GM21825 (cell line): ENCODE results near the gene COL28A1.
"Not testable (repeated sequence)": the region's sequence is repeated elsewhere in the genome, so short reads cannot be mapped to it uniquely, and the experiment has no call there.

ENCODE experiments used
- ATAC-seq: cut with Tn5 transposase; IDR thresholded peaks from one replicate; pipeline ENCODE4 v1.9.1; 2021; ENCODE audit warnings: mild to moderate bottlenecking, moderate library complexity; ENCODE audit not compliant: unreplicated experiment

Gene COL28A1

GRCh38 chr7:7476381-7476780 is 59.3 kb downstream of the COL28A1 start:
- no peak for ATAC-seq

- no peak for ATAC-seq
Observed at GRCh38 chr7:7475601-7476000, 60.1 kb downstream of the COL28A1 start.

- no peak for ATAC-seq
Observed at GRCh38 chr7:7474436-7474835, 61.2 kb downstream of the COL28A1 start.

DNA sequence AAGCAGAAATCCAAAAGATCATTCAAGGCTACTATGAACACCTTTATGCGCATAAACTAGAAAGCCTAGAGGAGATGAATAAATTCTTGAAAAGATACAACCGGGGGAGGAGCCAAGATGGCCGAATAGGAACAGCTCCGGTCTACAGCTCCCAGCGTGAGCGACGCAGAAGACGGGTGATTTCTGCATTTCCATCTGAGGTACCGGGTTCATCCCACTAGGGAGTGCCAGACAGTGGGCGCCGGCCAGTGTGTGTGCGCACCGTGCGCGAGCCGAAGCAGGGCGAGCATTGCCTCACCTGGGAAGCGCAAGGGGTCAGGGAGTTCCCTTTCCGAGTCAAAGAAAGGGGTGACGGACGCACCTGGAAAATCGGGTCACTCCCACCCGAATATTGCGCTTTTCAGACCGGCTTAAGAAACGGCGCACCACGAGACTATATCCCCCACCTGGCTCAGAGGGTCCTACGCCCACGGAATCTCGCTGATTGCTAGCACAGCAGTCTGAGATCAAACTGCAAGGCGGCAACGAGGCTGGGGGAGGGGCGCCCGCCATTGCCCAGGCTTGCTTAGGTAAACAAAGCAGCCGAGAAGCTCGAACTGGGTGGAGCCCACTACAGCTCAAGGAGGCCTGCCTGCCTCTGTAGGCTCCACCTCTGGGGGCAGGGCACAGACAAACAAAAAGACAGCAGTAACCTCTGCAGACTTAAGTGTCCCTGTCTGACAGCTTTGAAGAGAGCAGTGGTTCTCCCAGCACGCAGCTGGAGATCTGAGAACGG is 70.5 kb downstream of the COL28A1 start:
- ATAC-seq, result not testable (repeated sequence)

GRCh38 chr7:7454000-7454399 is 81.7 kb downstream of the COL28A1 start:
- no peak for ATAC-seq

GRCh38 chr7:7452652-7453051 is 83.0 kb downstream of the COL28A1 start:
- no peak for ATAC-seq

GRCh38 chr7:7452119-7452518 is 83.6 kb downstream of the COL28A1 start:
- no peak for ATAC-seq

DNA sequence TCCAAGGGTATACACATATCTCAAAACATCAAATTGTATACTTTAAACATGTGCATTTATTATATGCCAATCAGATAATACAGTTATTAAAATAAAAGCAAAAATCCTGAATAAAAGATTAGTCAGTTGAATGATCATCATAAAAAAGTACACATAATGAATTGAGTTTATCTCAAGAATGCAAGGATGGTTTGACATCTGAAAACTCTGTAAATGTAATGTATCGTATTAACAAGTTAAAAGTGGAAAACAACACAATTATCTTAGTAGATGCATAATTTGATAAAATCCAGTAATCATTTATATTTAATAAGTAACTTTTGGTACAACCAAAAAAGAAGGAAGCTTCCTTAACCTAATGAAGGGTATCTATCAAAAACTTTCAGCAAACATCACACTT is 86.6 kb downstream of the COL28A1 start:
- ATAC-seq, result no peak

GRCh38 chr7:7446616-7447015 is 89.1 kb downstream of the COL28A1 start:
- ATAC-seq, result no peak

DNA sequence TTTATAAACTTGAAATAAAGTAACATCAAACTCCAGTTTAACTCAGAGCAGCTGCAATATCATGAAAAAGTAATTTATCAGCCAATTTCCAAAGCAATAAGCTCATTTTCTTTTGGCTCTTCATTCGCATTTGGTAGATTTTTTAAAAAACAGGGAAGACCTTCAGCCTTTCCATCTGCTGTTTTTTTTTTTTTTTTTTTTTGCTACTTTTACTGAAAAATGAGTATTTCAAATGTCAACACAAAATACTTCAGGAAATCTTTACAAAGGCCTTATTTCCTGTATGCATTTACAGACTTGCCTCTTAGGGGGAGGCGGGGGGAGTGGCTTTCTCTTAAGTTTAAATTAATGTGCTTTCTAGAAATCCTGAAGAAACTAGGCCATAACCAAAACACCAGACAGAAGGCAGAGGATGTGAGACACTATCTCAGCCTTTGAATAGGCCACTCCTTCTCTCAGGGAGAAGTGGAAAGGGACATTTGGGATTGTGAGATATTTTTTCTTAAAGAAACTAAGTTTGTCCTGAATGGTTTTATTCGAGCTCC is 91.8 kb downstream of the COL28A1 start:
- no peak for ATAC-seq

DNA sequence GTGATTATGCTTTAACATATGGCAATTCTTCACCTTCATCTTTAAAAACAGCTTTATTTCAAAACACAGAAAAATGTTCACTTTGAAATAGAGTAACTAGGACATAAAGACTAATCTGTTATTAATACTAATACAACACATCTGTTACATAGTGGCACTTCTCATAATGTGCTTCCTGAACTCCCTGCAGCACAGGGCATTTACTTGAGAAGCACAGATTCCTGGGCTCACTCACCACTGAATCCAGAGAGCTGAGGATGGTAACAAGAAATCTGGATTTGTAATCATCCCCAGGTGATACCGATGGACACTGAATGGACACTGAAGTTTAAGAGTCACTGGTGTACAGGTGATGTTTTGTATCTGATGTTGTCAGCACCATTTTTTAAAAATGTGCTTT is 96.1 kb downstream of the COL28A1 start:
- ATAC-seq, result no peak

- ATAC-seq, result no peak
Observed at GRCh38 chr7:7438851-7439250, 96.8 kb downstream of the COL28A1 start.

- no peak for ATAC-seq
Observed at GRCh38 chr7:7435978-7436377, 99.7 kb downstream of the COL28A1 start.

DNA sequence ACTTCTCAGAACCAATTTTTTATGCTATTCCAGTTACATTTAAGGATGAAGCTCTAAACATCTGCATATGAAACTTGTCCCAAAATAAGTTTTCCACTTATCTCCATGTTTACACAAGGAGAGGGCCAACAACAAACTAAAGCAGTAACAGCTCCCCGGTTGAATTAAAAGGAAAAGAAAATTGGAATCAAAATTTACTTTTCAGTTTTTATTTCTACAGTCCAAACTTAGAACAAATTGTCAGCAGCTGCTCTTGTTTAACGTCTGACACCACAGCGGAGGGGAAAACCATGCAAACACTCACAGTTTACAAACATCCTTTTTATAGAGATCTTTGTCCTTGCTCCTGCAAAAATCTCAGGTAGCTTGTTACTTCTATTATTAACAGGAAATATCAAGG is 101.3 kb downstream of the COL28A1 start:
- ATAC-seq, result no peak

DNA sequence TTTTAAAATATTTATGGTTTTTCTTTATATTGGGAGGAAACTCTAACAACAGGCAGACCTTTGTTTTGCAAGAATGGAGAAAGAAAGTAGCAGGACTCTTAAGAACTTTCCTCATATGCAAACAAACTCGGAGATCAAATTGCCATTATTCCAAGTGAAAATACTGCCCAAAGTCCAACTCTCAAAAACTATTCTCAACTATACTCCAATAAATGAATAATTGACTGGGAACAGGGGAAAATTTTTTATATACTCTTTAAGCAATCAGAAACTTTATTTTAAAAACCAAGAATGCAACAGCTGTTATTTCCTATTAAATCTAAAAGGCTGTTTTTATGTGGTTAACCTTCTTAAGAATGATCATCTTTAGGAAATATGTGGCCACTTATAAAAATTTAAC is 101.9 kb downstream of the COL28A1 start:
- ATAC-seq, result no peak

DNA sequence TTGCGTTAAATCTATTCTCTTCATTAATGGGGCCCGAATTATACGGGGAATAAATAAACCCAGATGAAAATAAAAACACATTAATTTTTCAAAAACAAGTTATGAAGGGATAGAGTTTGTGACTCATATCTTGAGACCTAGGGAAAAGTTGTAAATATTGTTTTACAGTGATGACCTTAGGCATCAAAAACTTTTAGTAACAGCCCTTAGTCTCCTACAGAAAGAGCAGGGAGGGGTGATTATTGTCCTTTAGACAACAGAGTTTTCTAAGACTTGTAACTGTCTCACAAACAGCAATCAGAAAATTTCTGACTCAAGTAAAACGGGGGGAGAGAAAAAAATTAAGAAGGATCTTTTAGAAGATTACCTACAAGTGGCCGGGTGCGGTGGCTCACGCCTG is 102.7 kb downstream of the COL28A1 start:
- ATAC-seq, result no peak

DNA sequence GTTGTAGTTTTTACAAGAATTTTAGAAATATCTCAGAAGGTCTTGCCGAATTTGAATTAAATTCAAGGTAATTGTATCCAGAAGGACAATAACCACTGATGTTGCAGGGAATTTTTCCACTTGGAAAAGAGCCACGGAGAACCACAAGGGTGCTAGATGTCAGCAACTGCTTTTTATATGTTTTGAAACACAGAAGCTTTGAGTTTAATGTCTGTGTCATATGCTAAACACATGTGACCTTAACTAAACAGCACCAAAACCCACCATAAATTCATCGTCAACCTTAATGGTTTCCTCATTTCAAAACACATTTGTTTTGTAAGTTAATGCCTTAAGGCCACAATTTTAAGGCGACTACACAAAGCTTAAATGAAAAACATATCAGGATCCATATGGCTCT is 106.9 kb downstream of the COL28A1 start:
- ATAC-seq, result no peak

DNA sequence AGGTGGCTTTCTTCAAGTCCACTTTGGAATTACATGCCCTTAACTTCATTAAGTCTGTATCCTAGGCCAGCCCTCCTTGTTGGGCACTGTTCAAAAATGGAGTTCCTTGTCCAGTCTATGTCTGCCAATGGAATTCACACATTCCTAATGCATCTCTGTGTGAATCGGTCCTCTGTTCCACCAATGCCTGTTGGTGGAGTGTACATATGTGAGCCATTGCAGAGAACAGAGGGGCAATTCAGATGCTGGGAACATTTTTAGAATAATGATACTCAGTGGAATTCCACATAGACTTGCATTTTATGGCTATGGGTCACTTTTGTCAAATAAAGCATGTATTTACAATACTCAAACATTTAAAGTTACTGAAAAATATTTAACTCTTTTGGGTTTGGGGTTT is 108.3 kb downstream of the COL28A1 start:
- no peak for ATAC-seq

DNA sequence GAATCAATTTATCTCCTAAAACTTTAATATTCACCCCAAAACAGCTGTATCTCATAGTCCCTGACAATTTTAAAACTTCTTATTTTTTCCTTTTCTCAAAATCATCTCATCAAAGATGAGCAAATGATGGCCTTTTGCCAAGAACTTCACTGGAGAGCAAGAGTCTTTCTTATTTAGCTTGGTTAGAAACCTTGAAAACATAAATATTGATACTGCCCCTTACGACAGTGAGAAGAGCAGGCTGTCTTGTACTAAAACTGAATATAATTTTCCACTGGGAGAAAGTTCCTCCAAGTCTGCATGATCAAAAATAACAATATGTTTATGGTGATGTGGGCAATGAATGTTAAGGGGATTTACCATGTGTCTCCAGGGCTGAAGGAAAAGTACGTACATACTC is 109.0 kb downstream of the COL28A1 start:
- no peak for ATAC-seq

GRCh38 chr7:7425321-7425720 is 110.4 kb downstream of the COL28A1 start:
- no peak for ATAC-seq

GRCh38 chr7:7424151-7424873 is 111.4 kb downstream of the COL28A1 start:
- peak; percentile 82 for ATAC-seq

DNA sequence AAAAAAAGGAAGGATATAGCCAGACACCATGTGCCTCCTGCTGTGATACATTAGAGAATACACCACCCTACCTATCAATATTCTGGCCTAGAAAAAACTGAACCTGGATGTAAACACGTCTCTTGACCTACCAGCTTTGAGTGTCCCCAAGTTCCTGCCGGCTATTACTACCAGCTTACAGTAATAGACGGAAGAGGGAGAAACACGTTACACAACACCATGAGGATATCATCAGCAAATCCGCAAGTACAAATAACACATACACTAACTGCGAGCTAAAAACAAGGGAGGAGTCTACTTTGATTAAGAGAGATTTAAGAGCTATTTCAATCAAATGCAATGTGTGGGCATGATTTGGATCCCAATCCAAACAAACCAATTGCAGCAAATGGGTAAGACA is 113.0 kb downstream of the COL28A1 start:
- no peak for ATAC-seq
